Liver (tissue), 9 donors: Measurements from ENCODE around the gene SIRT6. TPM values are rescaled to one million over a fixed set of nuclear protein-coding genes. Genes with fewer than 3 reads are reported as not detected.

Experiments
- DNase-seq: peaks from one replicate; pipeline ENCODE4 v3.0.0-alpha.2; 2017; ENCODE audit warnings: low spot score
- H3K27ac ChIP-seq, 2 donors: one replicate each; pipeline ENCODE4 v1.7.0; 2013; ENCODE audit warnings: inconsistent platforms in 2 of 2, low read length in 2 of 2, control low read depth in 1 of 2, low read depth in 1 of 2, mild to moderate bottlenecking in 1 of 2
- H3K27me3 ChIP-seq, 4 donors: one replicate each; pipeline versions ENCODE4 v1.6.1 to v1.7.0; 2013; ENCODE audit warnings: low read length in 3 of 4, inconsistent platforms in 1 of 4, mild to moderate bottlenecking in 1 of 4, moderate library complexity in 1 of 4; ENCODE audit not compliant: control insufficient read depth in 4 of 4, insufficient read depth in 4 of 4
- H3K36me3 ChIP-seq, 4 donors: one replicate each; pipeline versions ENCODE4 v1.6.1 to v1.7.0; 2013; ENCODE audit warnings: low read length in 3 of 4, mild to moderate bottlenecking in 3 of 4, low read depth in 1 of 4, moderate library complexity in 1 of 4; ENCODE audit not compliant: control insufficient read depth in 4 of 4, insufficient read depth in 3 of 4
- H3K4me1 ChIP-seq, 4 donors: one replicate each; pipeline versions ENCODE4 v1.6.1 to v1.7.0; 2013; ENCODE audit warnings: low read length in 3 of 4, mild to moderate bottlenecking in 3 of 4, moderate library complexity in 1 of 4; ENCODE audit not compliant: control insufficient read depth in 4 of 4, insufficient read depth in 4 of 4
- H3K4me3 ChIP-seq, 3 donors: one replicate each; pipeline versions ENCODE4 v1.6.1 to v1.7.0; 2013; ENCODE audit warnings: low read length in 3 of 3, control low read depth in 1 of 3, low read depth in 1 of 3, mild to moderate bottlenecking in 1 of 3
- H3K9ac ChIP-seq, 2 donors: one replicate each; pipeline ENCODE4 v1.7.0; 2013; ENCODE audit warnings: low read length in 2 of 2, mild to moderate bottlenecking in 2 of 2, moderate library complexity in 2 of 2, control low read depth in 1 of 2, low read depth in 1 of 2
- H3K9me3 ChIP-seq, 4 donors: one replicate each; pipeline versions ENCODE4 v1.6.1 to v1.7.0; 2013; ENCODE audit warnings: low read length in 3 of 4; ENCODE audit not compliant: control insufficient read depth in 4 of 4
- EGR1 ChIP-seq, 2 donors: IDR thresholded peaks; 2 replicates each; pipeline ENCODE4 v1.6.1; 2016 to 2018; ENCODE audit warnings: antibody characterized with exemption in 2 of 2, low read depth in 2 of 2
- FOXA1 ChIP-seq: IDR thresholded peaks from 2 replicates; pipeline ENCODE4 v1.6.1; 2016; ENCODE audit warnings: antibody characterized with exemption
- FOXA2 ChIP-seq: IDR thresholded peaks from 2 replicates; pipeline ENCODE4 v1.6.1; 2016; ENCODE audit warnings: antibody characterized with exemption
- HNF4A ChIP-seq, 2 donors: conservative IDR thresholded peaks; 2 replicates each; pipeline ENCODE4 v1.6.1; 2016; ENCODE audit warnings: antibody characterized with exemption in 2 of 2, mild to moderate bottlenecking in 2 of 2
- HNF4G ChIP-seq: IDR thresholded peaks from 2 replicates; pipeline ENCODE4 v1.6.1; 2016; ENCODE audit warnings: antibody characterized with exemption
- JUND ChIP-seq, 2 donors: IDR thresholded peaks; 2 replicates each; pipeline ENCODE4 v1.6.1; 2016; ENCODE audit warnings: antibody characterized with exemption in 2 of 2
- NR2F2 ChIP-seq: IDR thresholded peaks from 2 replicates; pipeline ENCODE4 v1.6.1; 2016; ENCODE audit warnings: antibody characterized with exemption
- RAD21 ChIP-seq, 2 donors: IDR thresholded peaks; 2 replicates each; pipeline ENCODE4 v1.6.1; 2016; ENCODE audit warnings: antibody characterized with exemption in 2 of 2, mild to moderate bottlenecking in 2 of 2
- TAF1 ChIP-seq: conservative IDR thresholded peaks from 2 replicates; pipeline ENCODE4 v1.6.1; 2016; ENCODE audit warnings: antibody characterized with exemption, mild to moderate bottlenecking
- YY1 ChIP-seq: IDR thresholded peaks from 2 replicates; pipeline ENCODE4 v1.6.1; 2016; ENCODE audit warnings: antibody characterized with exemption, mild to moderate bottlenecking
- WGBS: extraction: QIAGEN DNeasy Blood & Tissue Kit; methylation state at CpG from one replicate; pipeline ENCODE4 v1.1.7; 2013; 5-methylcytosine and 5-hydroxymethylcytosine counted together
- polyA plus RNA-seq, 2 donors: library from polyadenylated mRNA; stranded (reverse) in 1 of 2; unstranded in 1 of 2; fragments of 200-250 nt in 1 of 2; fragments of >200 nt in 1 of 2; fragmentation: Nextera tagmentation in 1 of 2; extraction: Ambion mirVana in 1 of 2; gene quantifications; one replicate each; pipeline versions ENCODE4 v1.2.1 to v1.2.3, GENCODE V29; 2013 to 2015
- total RNA-seq, 2 donors: library from RNA; depleted of rRNA; stranded (reverse); fragments of >200 nt; gene quantifications; one replicate each; pipeline ENCODE4 v1.2.3, GENCODE V29; 2014
- TF ChIP-seq, protein P1 (sequence below): fragments of 150-350 bp; IDR thresholded peaks from 2 replicates; pipeline ENCODE4 v1.5.1; 2017; ENCODE audit warnings: improper control_type of control experiment, low read depth, low read length; ENCODE audit not compliant: missing input control
- TF ChIP-seq, protein P2 (sequence below): IDR thresholded peaks from 2 replicates; pipeline ENCODE4 v1.6.1; 2016; ENCODE audit warnings: antibody characterized with exemption
- TF ChIP-seq, protein P3 (sequence below): IDR thresholded peaks from 2 replicates; pipeline ENCODE4 v1.6.1; 2016; ENCODE audit warnings: antibody characterized with exemption
- TF ChIP-seq, protein P4 (sequence below): IDR thresholded peaks from 2 replicates; pipeline ENCODE4 v1.6.1; 2016; ENCODE audit warnings: antibody characterized with exemption, mild to moderate bottlenecking
- TF ChIP-seq, protein P5 (sequence below): IDR thresholded peaks from 2 replicates; pipeline ENCODE4 v1.6.1; 2016; ENCODE audit warnings: antibody characterized with exemption
- donor health status: healthy.
- donor health status: healthy.
- donor health status: healthy.
- donor health status: healthy.
- donor health status: healthy.

SIRT6 gene
- total and polyA plus RNA-seq, 4 donors = 7.7 to 12.7 (median 9.8) TPM

DNA sequence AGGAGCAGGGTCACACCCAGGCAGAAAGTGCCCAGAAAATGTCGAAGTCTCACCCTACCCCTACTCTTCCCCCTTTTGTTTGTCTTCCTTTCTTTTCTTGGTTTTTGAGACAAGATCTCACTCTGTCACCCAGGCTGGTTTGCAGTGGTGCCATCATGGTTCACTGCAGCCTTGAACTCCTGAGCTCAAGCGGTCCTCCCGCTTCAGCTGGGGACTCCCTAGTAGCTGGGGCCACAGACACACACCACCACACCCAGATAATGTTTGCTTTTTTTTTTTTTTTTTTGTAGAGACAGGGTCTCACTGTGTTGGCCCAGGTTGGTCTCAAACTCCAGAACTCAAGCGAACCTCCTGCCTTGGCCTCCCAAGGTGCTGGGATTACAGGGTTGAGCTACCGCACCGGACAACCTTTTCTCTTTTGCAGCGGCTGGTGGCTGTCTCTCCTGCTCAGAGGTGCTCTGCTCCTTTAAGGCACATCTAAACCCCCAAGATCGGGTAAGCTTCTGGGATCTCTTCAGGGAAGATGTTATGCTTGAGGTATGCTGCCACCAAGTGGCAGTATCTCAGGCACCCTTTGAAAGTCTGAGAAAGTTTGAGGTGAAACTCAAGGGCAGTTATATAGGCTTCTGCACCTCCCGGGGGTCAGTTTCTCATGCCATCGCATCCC lies 24.6 kb upstream of the SIRT6 start:
- 80% methylated on average over 10 of the region's 10 CpGs for WGBS
- Histone ChIP-seq H3K9me3 (no peaks in the 10 kb centered on the region), H3K9ac (no peak overlapping the region), H3K36me3 (no peaks in the 10 kb centered on the region), H3K4me1 (peaks cover 0 to 5% (median 0%) of the 10 kb centered on the region in 4 donors), H3K27me3 (no peaks in the 10 kb centered on the region), H3K27ac (no peak overlapping the region), H3K4me3 (no peak overlapping the region)
- TF ChIP-seq FOXA1 (no peak), RAD21 (IDR thresholded peaks at IDR 0.05) (peak; percentile 57 to 66)
- TF ChIP-seq, protein P1, sequence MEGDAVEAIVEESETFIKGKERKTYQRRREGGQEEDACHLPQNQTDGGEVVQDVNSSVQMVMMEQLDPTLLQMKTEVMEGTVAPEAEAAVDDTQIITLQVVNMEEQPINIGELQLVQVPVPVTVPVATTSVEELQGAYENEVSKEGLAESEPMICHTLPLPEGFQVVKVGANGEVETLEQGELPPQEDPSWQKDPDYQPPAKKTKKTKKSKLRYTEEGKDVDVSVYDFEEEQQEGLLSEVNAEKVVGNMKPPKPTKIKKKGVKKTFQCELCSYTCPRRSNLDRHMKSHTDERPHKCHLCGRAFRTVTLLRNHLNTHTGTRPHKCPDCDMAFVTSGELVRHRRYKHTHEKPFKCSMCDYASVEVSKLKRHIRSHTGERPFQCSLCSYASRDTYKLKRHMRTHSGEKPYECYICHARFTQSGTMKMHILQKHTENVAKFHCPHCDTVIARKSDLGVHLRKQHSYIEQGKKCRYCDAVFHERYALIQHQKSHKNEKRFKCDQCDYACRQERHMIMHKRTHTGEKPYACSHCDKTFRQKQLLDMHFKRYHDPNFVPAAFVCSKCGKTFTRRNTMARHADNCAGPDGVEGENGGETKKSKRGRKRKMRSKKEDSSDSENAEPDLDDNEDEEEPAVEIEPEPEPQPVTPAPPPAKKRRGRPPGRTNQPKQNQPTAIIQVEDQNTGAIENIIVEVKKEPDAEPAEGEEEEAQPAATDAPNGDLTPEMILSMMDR = peak; percentile 11
- no peak for DNase-seq

DNA sequence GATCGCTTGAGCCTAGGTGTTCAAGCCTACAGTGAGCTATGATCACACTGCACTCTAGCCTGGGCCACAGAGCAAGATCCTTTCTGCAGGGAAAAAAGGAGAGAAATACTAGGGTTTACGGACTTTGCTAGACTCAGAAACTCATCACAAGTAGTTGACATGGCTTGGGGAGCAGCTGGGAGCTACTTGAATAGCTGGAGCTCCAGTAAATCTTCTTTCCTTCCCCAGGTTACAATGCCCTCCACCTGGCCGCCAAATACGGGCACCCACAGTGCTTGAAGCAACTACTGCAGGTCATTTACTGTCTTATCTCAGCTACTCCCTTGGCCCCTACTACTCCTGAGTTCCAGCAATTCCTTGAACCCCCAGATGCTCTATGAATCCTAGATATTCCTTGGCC lies 19.4 kb upstream of the SIRT6 start:
- H3K36me3 ChIP-seq = no peaks in the 10 kb centered on the region
- no peak overlapping the region for H3K4me3 ChIP-seq
- H3K27me3 ChIP-seq = no peaks in the 10 kb centered on the region
- no peak for DNase-seq
- 92% methylated on average over 4 of the region's 4 CpGs for WGBS
- H3K4me1 ChIP-seq = peaks cover 0 to 5% (median 0%) of the 10 kb centered on the region in 4 donors
- H3K27ac ChIP-seq = no peak overlapping the region
- no peak for TF ChIP-seq JUND (IDR thresholded peaks at IDR 0.05)
- TF ChIP-seq, protein P2, sequence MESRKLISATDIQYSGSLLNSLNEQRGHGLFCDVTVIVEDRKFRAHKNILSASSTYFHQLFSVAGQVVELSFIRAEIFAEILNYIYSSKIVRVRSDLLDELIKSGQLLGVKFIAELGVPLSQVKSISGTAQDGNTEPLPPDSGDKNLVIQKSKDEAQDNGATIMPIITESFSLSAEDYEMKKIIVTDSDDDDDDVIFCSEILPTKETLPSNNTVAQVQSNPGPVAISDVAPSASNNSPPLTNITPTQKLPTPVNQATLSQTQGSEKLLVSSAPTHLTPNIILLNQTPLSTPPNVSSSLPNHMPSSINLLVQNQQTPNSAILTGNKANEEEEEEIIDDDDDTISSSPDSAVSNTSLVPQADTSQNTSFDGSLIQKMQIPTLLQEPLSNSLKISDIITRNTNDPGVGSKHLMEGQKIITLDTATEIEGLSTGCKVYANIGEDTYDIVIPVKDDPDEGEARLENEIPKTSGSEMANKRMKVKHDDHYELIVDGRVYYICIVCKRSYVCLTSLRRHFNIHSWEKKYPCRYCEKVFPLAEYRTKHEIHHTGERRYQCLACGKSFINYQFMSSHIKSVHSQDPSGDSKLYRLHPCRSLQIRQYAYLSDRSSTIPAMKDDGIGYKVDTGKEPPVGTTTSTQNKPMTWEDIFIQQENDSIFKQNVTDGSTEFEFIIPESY = no peak
- TF ChIP-seq EGR1 (IDR thresholded peaks at IDR 0.05; ENCODE audit: low read depth in 2 of 2) = no peak
- no peak for TF ChIP-seq FOXA1
- no peak for TF ChIP-seq HNF4A (conservative IDR thresholded peaks at IDR 0.05)
- TF ChIP-seq YY1 = no peak
- TF ChIP-seq NR2F2 = no peak
- TF ChIP-seq, protein P1 = no peak
- TF ChIP-seq, protein P3, sequence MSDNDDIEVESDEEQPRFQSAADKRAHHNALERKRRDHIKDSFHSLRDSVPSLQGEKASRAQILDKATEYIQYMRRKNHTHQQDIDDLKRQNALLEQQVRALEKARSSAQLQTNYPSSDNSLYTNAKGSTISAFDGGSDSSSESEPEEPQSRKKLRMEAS = no peak
- H3K9me3 ChIP-seq = no peaks in the 10 kb centered on the region
- H3K9ac ChIP-seq = no peak overlapping the region

DNA sequence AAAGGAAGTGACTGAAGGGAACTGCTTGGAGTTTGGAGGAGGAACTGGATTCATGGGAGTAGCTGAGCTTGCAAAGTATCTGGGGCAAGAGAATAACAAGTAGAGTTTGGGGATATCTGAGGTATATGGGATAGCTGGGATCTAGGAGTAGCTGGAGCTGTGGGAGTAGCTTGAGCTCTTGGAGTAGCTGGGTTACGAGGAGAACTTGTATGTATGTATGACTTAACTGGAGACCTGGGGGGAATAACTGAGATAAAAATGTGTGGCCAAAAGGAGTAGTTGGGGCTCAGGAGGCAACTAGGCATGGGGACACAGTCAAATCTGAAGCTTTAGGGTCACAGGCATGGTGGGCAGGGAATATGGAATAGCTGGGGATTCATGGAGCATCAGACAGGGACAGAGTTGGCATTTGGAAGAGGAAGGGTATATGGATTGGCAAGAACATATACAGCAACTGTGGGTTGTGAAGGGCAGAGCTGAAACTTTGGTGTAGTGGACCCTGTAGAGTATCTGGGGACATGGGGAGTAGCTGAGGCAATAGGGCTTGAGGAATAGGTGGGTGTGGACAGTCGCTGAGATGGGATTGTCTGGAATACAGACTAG lies 18.7 kb upstream of the SIRT6 start:
- Histone ChIP-seq H3K4me1 (peaks cover 0 to 5% (median 0%) of the 10 kb centered on the region in 4 donors), H3K9ac (no peak overlapping the region), H3K27me3 (no peaks in the 10 kb centered on the region), H3K9me3 (no peaks in the 10 kb centered on the region), H3K36me3 (no peaks in the 10 kb centered on the region), H3K27ac (no peak overlapping the region), H3K4me3 (no peak overlapping the region)
- DNase-seq = no peak
- 90% methylated on average over 2 of the region's 2 CpGs for WGBS
- TF ChIP-seq, protein P4, sequence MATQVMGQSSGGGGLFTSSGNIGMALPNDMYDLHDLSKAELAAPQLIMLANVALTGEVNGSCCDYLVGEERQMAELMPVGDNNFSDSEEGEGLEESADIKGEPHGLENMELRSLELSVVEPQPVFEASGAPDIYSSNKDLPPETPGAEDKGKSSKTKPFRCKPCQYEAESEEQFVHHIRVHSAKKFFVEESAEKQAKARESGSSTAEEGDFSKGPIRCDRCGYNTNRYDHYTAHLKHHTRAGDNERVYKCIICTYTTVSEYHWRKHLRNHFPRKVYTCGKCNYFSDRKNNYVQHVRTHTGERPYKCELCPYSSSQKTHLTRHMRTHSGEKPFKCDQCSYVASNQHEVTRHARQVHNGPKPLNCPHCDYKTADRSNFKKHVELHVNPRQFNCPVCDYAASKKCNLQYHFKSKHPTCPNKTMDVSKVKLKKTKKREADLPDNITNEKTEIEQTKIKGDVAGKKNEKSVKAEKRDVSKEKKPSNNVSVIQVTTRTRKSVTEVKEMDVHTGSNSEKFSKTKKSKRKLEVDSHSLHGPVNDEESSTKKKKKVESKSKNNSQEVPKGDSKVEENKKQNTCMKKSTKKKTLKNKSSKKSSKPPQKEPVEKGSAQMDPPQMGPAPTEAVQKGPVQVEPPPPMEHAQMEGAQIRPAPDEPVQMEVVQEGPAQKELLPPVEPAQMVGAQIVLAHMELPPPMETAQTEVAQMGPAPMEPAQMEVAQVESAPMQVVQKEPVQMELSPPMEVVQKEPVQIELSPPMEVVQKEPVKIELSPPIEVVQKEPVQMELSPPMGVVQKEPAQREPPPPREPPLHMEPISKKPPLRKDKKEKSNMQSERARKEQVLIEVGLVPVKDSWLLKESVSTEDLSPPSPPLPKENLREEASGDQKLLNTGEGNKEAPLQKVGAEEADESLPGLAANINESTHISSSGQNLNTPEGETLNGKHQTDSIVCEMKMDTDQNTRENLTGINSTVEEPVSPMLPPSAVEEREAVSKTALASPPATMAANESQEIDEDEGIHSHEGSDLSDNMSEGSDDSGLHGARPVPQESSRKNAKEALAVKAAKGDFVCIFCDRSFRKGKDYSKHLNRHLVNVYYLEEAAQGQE = no peak
- no peak for TF ChIP-seq FOXA2
- TF ChIP-seq, protein P5, sequence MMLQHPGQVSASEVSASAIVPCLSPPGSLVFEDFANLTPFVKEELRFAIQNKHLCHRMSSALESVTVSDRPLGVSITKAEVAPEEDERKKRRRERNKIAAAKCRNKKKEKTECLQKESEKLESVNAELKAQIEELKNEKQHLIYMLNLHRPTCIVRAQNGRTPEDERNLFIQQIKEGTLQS = no peak
- TF ChIP-seq NR2F2 = no peak
- no peak for TF ChIP-seq TAF1
- TF ChIP-seq, protein P3 = no peak
- TF ChIP-seq JUND (IDR thresholded peaks at IDR 0.05) = no peak
- TF ChIP-seq RAD21 (IDR thresholded peaks at IDR 0.05) = no peak
- TF ChIP-seq EGR1 (IDR thresholded peaks at IDR 0.05; ENCODE audit: low read depth in 2 of 2) = no peak
- no peak for TF ChIP-seq HNF4G
